Astrocyte of the spinal cord (primary cell): ENCODE results near the gene TMEM94.

Experiments used
- DNase-seq: peaks from one replicate; pipeline ENCODE4 v3.0.0; 2011; ENCODE audit warnings: low read depth, low spot score
- H3K4me3 ChIP-seq: 2 replicates; pipeline ENCODE4 v1.5.1; 2011; ENCODE audit warnings: low read depth, mild to moderate bottlenecking, low read length, moderate library complexity
- CTCF ChIP-seq: IDR thresholded peaks from 2 replicates; pipeline ENCODE4 v1.5.1; 2012; ENCODE audit warnings: low read depth, mild to moderate bottlenecking, low read length, inconsistent platforms
- in situ Hi-C: cut with HindIII; loops from 2 replicates; pipeline ENCODE4 v1.10.0; 2017; ENCODE audit warnings: low sequenced_read_pairs

Gene TMEM94

DNA sequence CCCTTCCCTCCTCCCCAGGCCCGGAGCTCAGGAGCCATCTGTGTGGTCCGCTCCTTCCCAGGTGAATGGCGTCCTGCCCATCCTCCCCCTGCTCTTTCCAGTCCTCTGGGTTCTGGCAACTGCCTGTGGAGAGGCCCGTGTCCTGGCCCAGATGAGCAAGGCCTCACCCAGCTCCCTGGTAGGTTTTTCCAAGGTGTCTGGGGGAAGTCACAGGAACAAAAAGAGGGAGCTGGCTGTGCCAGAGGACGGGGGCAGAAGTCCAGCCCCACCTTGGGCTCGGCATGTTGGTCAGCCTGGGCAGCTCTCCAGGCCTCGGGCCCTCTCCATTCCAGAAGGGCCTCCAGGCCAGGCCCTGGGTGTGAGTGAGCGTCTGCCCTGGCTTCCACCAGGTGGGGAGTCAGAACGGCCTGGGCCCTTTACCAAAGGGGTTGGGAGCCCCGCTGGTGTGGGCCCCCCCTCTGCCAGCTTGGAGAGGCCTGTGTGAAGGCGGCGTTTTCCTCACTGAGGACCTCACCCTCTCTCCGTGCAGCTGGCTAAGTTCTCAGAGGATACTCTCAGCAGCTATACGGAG, 33.8 kb downstream of the TMEM94 start:
- no peak overlapping the region for H3K4me3 ChIP-seq
- TF ChIP-seq CTCF = no peak
- in situ Hi-C loops = no loop called here
- no peak for DNase-seq

DNA sequence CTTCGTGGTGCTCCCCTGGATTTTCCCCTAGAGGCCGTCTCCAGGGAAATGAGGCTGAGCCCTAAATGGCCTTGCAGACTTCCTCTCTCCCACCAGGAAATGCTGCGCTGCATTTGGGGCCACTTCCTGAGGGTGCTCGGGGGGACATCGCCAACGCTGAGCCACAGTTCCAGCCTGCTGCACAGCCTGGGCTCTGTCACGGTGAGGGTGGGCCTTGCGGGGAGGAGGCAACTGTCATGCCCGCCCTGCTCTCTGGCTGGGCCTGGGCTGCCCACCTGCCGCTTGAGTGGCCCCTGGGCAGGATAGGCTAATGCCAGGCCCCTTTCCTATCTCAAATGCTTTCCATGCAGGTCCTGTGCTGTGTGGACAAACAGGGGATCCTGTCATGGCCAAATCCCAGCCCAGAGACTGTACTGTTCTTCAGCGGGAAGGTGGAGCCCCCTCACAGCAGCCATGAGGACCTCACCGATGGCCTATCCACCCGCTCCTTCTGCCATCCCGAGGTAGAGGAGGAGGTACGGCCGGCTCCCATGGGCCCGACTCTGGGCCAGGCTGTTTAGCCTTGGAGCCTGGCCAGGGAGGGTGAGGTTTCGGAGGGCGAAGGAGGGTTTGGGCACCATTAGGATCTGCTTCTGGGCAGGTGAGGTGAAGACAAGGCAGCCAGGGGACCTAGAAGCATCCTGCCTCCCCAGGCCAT, 34.7 kb downstream of the TMEM94 start:
- no peak for DNase-seq
- in situ Hi-C loops = no loop called here
- TF ChIP-seq CTCF = no peak
- no peak overlapping the region for H3K4me3 ChIP-seq

DNA sequence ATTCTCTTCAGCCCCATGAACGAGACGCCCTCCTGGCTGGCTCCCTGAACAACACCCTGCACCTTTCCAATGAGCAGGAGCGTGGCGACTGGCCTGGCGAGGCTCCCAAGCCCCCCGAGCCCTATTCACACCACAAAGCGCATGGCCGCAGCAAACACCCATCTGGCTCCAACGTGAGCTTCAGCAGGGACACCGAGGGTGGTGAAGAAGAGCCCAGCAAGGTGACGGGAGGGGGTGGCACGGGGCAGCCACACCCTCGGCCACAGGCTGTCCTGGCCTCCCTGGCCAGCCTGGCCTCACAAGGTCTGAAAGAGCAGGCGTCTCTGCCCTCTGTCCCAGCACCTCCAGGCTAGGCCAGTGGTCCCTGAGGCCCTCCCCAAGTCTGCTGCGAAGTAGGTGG, 35.2 kb downstream of the TMEM94 start:
- in situ Hi-C loops = no loop called here
- DNase-seq = no peak
- TF ChIP-seq CTCF = no peak
- H3K4me3 ChIP-seq = no peak overlapping the region

DNA sequence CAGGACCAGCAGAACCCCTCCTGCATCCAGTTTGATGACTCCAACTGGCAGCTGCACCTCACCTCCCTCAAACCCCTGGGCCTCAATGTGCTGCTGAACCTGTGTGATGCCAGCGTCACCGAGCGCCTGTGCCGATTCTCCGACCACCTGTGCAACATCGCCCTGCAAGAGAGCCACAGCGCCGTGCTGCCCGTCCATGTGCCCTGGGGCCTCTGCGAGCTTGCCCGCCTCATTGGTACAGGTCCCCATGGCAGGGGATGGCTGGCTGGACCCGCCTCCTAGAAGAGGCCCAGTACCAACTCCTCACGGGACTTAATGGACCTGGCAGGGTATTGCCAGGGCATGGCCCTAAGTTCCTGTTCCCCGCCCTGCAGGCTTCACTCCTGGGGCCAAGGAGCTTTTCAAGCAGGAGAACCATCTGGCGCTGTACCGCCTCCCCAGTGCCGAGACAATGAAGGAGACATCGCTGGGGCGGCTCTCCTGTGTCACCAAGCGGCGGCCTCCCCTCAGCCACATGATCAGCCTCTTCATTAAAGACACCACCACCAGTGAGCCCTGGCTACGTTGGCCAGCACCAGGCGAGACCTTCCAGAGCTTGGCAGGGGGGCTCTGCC, 36.2 kb downstream of the TMEM94 start:
- no peak overlapping the region for H3K4me3 ChIP-seq
- in situ Hi-C loops = no loop called here
- no peak for TF ChIP-seq CTCF
- no peak for DNase-seq

GRCh38 chr17:75493476-75494129, 37.2 kb downstream of the TMEM94 start:
- H3K4me3 ChIP-seq = no peak overlapping the region
- no peak for TF ChIP-seq CTCF
- in situ Hi-C loops = no loop called here
- no peak for DNase-seq

- no peak for TF ChIP-seq CTCF
Measured at GRCh38 chr17:75494326-75494877, 38.0 kb downstream of the TMEM94 start.

More at GRCh38 chr17:75494326-75494877, 38.0 kb downstream of the TMEM94 start:
- no peak for DNase-seq
- in situ Hi-C loops = no loop called here
- no peak overlapping the region for H3K4me3 ChIP-seq
